ENCODE results near the gene H19.

Gene H19

DNA sequence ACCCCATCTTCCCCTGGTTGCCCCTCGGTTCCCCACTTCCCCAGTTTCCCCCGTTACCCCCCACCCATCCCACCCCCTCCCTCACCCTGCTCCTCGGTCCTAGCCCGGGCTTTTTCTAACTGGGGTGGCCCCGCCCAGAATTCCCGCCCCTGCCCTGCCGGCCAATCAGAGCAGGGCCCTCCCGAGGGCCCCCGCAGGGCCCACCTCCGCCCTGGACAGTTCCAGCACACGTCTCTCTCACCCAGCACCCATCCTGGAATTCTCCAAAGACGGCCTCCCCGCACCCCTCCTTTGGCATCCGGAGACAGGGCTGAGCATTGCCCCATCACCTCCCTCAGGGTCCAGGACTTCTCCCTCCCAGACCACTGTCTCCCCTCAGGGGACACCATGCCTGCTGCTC, at the start of gene H19:
Gene H19 (minus strand): TSS at position 88 of the 400 bp plus-strand sequence.
- no peak for DNase-seq (ENCODE audit: low read depth in 2 of 2)

- DNase-seq (ENCODE audit: low read depth in 2 of 2), result no peak
Measured at GRCh38 chr11:2041963-2042362, 44.3 kb upstream of the H19 start.

- no peak for DNase-seq (ENCODE audit: low read depth in 2 of 2)
Measured at GRCh38 chr11:2041153-2041552, 43.5 kb upstream of the H19 start.

DNA sequence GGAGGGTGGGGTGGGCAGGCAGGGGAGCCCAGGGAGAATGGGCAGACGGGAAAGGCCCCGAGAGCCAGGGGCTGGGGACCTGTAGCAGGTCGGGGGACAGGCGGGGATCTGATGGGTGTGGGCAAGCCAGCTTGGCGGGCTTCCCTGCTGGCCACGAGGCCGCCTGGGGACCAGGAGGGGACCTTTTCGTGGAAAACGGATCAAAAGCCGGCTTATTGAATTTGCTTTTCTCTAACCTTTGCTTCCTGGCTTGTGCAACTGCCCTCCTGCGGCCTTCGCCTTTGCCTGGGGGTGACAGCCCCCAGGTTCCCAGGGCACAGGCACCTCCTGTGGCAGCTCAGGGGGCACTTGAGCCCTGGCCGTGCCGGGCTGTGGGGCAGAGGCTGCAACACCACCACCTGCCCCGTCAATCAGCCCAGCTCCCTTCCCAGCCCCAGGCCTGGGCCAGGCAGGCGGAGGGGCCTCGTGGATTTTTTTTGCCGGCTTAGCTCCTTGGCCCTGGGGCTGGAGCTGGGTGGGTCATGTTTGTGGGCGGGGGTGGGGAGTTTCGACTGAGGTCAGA, 41.6 kb upstream of the H19 start:
- no peak for DNase-seq (ENCODE audit: low read depth in 2 of 2)

- DNase-seq (ENCODE audit: low read depth in 2 of 2), result no peak
Measured at GRCh38 chr11:2036863-2037486, 39.3 kb upstream of the H19 start.

DNA sequence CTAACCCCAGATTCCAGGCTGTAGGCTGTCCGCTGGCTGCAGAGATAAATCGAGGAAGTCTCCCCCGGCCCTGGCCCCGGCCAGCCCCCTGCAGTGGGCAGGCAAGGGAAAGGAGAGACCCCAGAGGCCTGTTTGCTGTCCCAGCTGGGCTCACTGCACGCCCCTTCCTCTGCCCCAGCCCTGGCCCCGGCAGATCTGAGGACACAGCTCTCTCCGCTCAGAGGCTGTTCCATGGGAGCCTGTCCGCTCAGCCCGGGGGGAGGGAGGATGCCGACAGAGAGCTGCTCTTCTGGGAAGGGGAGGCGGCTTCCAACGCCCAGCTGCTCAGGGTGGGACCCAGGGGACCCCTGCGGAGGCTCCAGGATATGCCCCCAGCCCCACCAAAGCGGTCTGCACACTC, 37.7 kb upstream of the H19 start:
- no peak for DNase-seq (ENCODE audit: low read depth in 2 of 2)

- no peak for DNase-seq (ENCODE audit: low read depth in 2 of 2)
Measured at GRCh38 chr11:2031058-2031457, 33.4 kb upstream of the H19 start.

- no peak for DNase-seq (ENCODE audit: low read depth in 2 of 2)
Measured at GRCh38 chr11:2027708-2028107, 30.1 kb upstream of the H19 start.

DNA sequence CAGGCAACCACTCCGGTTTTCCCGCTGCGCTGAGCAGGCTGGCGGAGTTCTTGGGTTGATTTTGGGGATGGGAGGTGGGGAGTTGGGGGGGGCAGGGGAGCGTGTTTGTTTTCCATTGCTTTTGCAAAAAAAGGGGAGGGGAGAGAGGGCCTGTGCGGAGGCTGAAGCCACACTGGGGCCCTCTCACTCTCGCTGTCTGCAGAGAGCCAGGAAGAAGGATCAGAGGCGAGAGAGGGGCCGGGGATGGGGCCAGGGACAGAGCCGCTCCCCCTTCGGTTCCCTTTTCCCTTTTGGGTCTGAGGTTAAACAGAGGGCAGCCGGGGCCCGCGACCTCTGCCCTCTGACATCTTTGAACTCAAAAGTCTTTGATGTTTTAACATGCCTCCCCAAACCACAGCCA, 17.4 kb upstream of the H19 start:
- DNase-seq (ENCODE audit: low read depth in 2 of 2), result no peak

DNA sequence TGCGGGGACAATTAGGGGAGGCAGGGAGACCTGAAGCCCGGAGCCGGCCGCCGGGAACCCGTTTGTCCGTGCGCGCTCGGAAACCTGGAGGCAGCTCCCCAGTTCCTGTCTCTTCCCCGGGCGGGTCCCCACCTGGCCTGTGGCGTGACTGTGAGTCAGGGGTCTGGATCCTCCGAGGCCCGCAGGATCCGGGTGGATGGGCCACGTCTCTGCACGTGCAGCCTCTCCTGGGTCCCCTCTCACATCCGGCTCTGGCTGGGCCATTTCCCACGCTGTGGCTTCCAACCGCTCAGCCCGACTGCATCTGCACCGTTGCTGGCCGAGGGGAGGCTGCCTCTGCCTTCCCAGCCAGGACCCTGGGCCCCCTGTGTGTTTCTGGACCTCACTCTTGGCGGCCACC, 14.8 kb upstream of the H19 start:
- DNase-seq (ENCODE audit: low read depth in 2 of 2), result no peak

DNA sequence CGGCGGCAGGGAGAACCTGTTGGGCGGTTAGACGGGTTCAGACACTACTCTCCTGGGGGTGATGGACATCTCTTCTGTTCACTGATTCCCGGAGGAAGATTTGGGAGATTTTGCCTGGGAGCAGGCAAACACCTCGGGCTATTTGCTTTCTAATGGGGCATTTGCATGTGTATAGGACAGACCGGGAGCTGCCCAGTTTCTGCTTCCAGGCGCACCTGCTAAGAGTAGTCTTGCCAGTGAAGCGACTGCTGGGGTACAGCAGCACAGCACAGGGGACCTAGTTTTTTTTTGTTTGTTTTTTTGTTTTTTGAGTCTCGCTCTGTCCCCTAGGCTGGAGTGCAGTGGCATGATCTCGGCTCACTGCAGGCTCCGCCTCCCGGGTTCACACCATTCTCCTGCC, 6.8 kb upstream of the H19 start:
- DNase-seq (ENCODE audit: low read depth in 2 of 2), result no peak

DNA sequence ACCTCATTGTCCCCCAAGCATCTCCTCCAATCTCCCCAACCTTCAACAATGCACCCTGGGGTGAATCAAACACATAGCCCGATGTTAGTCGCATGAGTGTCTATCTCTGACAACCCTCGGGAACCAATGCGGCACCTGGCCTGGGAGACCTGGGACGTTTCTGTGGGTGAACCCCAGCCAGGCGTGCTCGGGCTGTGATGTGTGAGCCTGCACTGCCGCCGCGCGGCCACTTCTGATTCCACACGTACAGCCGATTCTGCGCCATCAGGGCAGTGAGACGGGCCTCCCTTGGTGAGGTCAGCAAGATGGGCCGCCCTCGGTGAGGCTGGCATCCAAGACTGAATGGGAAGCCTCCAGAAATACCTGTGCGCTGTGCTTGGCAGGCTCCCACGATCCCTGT, 5.2 kb upstream of the H19 start:
- DNase-seq (ENCODE audit: low read depth in 2 of 2), result no peak

DNA sequence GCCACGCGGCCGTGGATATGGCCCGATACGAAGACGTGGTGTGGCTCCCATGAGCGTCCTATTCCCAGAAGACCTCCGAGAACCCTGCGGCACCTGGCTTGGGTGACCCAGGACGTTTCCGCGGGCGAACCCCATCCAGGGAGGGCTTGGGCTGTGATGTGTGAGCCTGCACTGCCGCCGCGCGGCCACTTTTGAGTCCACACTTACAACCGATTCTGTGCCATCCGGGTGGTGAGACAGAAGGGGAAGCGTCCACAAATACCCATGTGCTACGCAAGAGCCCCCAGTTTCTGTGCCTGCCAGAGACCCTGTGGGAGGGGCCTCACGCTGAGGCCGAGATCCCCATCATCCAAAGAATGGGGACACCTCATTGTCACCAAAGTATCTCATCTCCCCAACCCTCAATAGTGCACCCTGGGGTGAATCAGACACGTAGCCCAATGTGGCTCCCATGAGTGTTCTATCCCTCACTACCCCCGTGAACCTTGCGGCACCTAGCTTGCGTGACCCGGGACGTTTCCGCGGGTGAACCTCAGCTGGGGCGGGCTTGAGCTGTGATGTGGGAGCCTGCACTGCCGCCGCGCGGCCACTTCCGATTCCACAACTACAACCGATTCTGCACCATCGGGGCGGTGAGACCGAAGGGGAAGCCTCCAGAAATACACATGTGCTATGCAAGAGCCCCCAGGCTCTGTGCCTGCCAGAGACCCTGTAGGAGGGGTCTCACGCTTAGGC, 4.6 kb upstream of the H19 start:
- DNase-seq (ENCODE audit: low read depth in 2 of 2), result no peak

- no peak for DNase-seq (ENCODE audit: low read depth in 2 of 2)
Measured at GRCh38 chr11:1998861-1999260, 1.2 kb upstream of the H19 start.

- DNase-seq (ENCODE audit: low read depth in 2 of 2), result no peak
Measured at GRCh38 chr11:1998290-1998689, 648 bp upstream of the H19 start.

DNA sequence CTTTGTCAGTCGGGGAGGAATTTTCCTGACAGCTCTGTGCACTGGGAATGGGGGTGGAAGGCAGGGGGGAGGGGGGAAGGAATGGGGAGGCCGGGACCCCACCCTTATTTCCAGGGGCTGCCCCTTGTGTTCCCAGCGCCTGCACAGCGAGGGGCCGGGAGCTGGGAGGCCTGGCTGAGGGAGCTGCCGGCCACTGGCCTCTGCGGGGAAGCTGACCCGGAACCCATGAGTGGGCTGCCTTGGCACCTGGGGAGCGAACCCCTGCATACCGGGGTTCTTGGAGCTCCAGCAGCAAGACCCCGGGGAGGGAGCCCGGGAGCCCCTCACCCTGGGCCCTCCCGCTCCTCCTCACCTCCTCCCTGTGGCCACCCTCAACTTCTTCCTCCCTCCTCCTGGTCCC, 3.5 kb downstream of the H19 start:
- DNase-seq (ENCODE audit: low read depth in 2 of 2), result no peak

DNA sequence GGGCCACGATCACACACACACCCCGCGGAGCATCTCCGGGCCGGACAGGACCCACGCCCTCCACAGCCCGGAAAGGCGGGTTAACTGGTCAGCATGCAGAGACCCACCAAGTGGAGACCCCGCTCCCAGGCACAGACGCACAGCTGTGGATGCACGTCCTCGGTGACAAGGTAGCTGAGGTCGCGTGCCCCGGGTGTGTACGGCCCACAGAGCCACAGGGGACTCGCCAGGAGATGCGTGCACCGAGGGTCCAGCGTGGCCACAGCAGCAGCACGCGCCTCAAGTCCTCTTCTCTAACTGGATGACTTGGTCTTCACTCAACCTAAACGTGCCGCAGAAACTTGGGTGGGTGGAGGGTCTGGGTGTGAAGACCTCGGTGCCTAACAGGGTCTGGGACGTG, 5.5 kb downstream of the H19 start:
- no peak for DNase-seq (ENCODE audit: low read depth in 2 of 2)

DNA sequence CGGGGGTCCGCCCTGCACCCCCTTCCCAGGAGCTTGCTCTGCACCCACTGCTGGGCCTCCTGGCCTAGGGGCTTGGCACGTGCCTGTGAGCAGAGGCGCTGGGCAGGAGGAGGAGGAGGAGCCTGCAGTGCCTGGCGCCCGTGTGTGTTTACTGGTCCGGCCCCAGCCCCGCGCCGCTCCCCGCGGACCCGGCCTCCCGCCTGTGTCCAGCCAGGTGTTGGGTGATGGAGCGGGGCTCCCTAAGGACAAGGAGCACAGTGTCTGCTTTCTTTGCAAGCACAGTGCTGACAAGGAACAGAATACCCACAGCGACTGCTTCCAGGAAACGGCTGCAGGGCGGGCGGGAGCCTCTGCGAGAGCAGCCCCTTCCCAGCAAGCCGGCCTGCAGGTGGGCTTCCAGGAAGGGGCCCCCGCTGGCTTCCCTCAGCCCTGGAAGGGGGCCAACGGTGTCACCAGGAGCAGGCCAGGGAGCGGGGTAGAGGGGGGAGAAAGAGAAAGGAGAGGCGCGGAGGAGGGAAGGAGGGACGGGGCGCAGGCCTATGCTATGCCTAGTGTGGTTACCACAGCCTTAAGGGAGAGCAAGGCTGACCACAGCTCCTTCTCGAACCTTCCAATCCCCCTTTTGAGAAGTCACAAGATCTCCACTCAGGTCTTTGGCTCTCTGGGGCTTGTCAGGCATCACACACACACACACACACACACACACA, 6.6 kb downstream of the H19 start:
- no peak for DNase-seq (ENCODE audit: low read depth in 2 of 2)

- DNase-seq (ENCODE audit: low read depth in 2 of 2), result no peak
Measured at GRCh38 chr11:1989953-1990352, 7.7 kb downstream of the H19 start.

DNA sequence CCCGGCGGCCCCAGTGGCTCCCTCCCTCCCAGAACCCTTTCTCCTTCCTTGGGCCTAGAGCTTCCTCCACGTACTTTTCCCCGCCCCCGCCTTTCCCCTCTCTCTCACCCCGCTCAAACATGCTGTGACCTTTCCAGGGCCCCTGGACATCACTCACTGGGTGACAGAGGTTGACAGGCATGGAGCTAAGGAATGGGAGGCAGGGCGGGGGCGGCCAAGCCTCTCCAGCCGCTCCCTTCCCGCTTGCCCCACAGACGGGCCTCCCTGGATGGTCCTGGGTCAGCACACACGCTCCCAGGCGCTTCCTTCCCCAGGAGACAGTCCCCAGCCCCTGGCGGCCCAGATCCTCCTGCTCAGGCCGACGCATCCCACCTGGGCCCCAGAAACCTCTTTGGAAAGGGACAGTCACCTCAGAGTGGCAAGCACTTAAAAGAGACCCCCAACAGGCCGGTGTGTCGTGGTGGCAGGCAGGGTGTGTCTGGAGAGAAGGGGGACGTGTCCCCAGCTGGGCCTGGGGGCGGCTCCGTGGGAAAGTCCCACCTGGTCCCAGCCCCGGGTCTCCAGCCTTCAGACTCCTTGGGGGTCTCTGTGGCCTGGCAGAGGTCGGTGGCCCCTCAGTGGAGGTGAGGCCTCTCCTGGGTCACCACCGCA, 8.8 kb downstream of the H19 start:
- no peak for DNase-seq (ENCODE audit: low read depth in 2 of 2)

- no peak for DNase-seq (ENCODE audit: low read depth in 2 of 2)
Measured at GRCh38 chr11:1988174-1988573, 9.5 kb downstream of the H19 start.

DNA sequence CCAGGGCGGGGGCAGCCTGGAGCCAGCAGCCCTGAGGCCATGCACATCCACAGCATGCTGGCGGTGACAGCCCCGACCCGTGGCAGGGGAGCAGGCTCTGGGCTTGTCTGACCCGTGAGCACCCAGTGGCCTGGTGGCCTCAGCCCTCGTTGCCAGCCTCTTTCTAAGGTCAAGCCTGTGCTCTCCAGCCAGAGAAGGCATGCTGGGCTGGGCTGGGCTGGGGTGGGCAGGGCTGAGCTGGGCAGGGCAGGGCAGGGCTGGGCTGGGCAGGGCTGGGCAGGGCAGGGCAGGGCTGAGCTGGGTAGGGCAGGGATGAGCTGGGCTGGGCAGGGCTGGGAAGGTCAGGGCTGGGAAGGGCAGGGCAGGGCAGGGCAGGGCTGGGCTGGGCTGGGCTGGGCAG, 10.6 kb downstream of the H19 start:
- no peak for DNase-seq (ENCODE audit: low read depth in 2 of 2)

All from stimulated activated CD8-positive, alpha-beta memory T cell treated with anti-CD3 and anti-CD28 coated beads, Interleukin-2, amount 100 ng/mL, for 48 hours (primary cell).